Heart right ventricle (tissue), 16 donors: ENCODE measurements around the gene ADAMTSL3. TPM values are rescaled to one million over a fixed set of nuclear protein-coding genes. Genes with fewer than 3 reads are reported as not detected.

Experiments
- ATAC-seq, 8 donors: fragments of 200-7000 bp; cut with Tn5 transposase; one replicate each; pipeline ENCODE4 v1.9.1; 2020; ENCODE audit warnings: mild to moderate bottlenecking in 8 of 8, moderate library complexity in 8 of 8, moderate number of reproducible peaks in 1 of 8
- DNase-seq, 2 donors: peaks; one replicate each; pipeline ENCODE4 v3.0.0-alpha.2; 2020
- H3K27ac ChIP-seq, 10 donors: fragments of 200-600 bp; sonication (generic) in 2 of 10; one replicate each; pipeline versions ENCODE4 v1.5.0 to v1.8.0; 2020 to 2022; ENCODE audit warnings: mild to moderate bottlenecking in 3 of 10
- H3K27me3 ChIP-seq, 7 donors: fragments of 200-600 bp; one replicate each; pipeline ENCODE4 v1.8.0; 2021 to 2022; ENCODE audit warnings: mild to moderate bottlenecking in 2 of 7
- H3K36me3 ChIP-seq, 9 donors: fragments of 200-600 bp; sonication (generic) in 1 of 9; one replicate each; pipeline versions ENCODE4 v1.5.0 to v1.8.0; 2020 to 2022; ENCODE audit warnings: mild to moderate bottlenecking in 2 of 9
- H3K4me1 ChIP-seq, 9 donors: fragments of 200-600 bp; sonication (generic) in 1 of 9; one replicate each; pipeline versions ENCODE4 v1.5.0 to v1.8.0; 2020 to 2022; ENCODE audit warnings: mild to moderate bottlenecking in 4 of 9
- H3K4me3 ChIP-seq, 10 donors: fragments of 200-600 bp; sonication (generic) in 2 of 10; one replicate each; pipeline versions ENCODE4 v1.5.0 to v1.8.0; 2020 to 2022; ENCODE audit warnings: mild to moderate bottlenecking in 7 of 10, moderate library complexity in 2 of 10
- H3K9me3 ChIP-seq, 11 donors: fragments of 200-600 bp in 10 of 11; sonication (generic) in 2 of 11; one replicate each; pipeline versions ENCODE4 v1.5.0 to v1.8.0; 2013 to 2022; ENCODE audit warnings: mild to moderate bottlenecking in 2 of 11, control low read depth in 1 of 11, moderate library complexity in 1 of 11
- WGBS, 2 donors: extraction: QIAGEN DNeasy Blood & Tissue Kit; methylation state at CpG; one replicate each; pipeline ENCODE4 v1.1.7; 2013; ENCODE audit warnings: inconsistent platforms in 1 of 2; 5-methylcytosine and 5-hydroxymethylcytosine counted together
- intact Hi-C, 10 donors: fragments of 100-400 bp; cut with DNase I; formaldehyde crosslinking; loops; one replicate each; pipeline versions ENCODE4 v1.11.1 to v1.14.2; 2022
- polyA plus RNA-seq, 2 donors: library from polyadenylated mRNA; stranded (reverse); fragments of 200-250 nt; gene quantifications; one replicate each; pipeline ENCODE4 v1.2.3, GENCODE V29; 2013
- total RNA-seq, 10 donors: library from RNA; stranded (reverse); fragmentation: NEBNext Ultra II Directional in 3 of 10; extraction: Animal tissue kit (Norgen Biotek cat#: 25700) in 3 of 10; gene quantifications; one replicate each; pipeline versions ENCODE4 v1.2.1 to v1.2.4, GENCODE V29; 2021 to 2023
- TF ChIP-seq, protein P1 (sequence below), 9 donors: fragments of 200-600 bp; sonication (generic) in 2 of 9; IDR thresholded peaks; one replicate each; pipeline versions ENCODE4 v1.5.0 to v1.8.0; 2021 to 2022; ENCODE audit warnings: antibody characterized with exemption in 9 of 9, mild to moderate bottlenecking in 5 of 9, moderate library complexity in 1 of 9
- donor health status: Arrhythmogenic right ventricular cardiomyopathy.
- donor health status: ischemic (EF 13 %, LVEDD 7.1; RV severe dilation, severe dysfunction).
- donor health status: healthy with polysubstance abuse.
- donor health status: DM: no; HTN: yes; CAD: no.
- donor health status: DM: no; HTN: no; CAD: no.
- donor health status: ischemic (EF 25% LVEDD 6.9; RV normal size, moderate dysfunction).
- donor health status: ischemic (EF 25% LVEDD 5.7; RV mildly dilated, moderate dysfunction).
- donor health status: healthy.
- donor health status: DM: yes; HTN: yes; CAD: no.
- donor health status: Ischemic cardiomyopathy.
- donor health status: ischemic (EF 35%, LVEDD 5.7; RV mildly dilated, moderate dysfunction).
- donor health status: nonischemic (EF 11% LVEDD 7.7; RV severe dilation, severe dysfunction).
- donor health status: DM: yes; HTN: yes; CAD: no.
- donor health status: PGD.
- donor health status: ischemic (EF 29% LVEDD 5.4; RV normal size, mild dysfunction).
- donor health status: nonischemic (EF 23%, LVEDD 6.1; RV moderate dilation, normal function).

The ADAMTSL3 gene
- total and polyA plus RNA-seq, 12 donors = 1.6 to 15.4 (median 11.0) TPM

GRCh38 chr15:83905556-83906273, 251.8 kb downstream of the ADAMTSL3 start:
- Histone ChIP-seq H3K27ac (no peak overlapping the region), H3K4me3 (no peak overlapping the region), H3K27me3 (no peaks in the 10 kb centered on the region), H3K36me3 (peaks cover 0 to 19% (median 0%) of the 10 kb centered on the region in 9 donors), H3K4me1 (peaks cover 0 to 13% (median 7%) of the 10 kb centered on the region in 9 donors), H3K9me3 (peaks cover 0 to 12% (median 0%) of the 10 kb centered on the region in 11 donors)
- TF ChIP-seq, protein P1, sequence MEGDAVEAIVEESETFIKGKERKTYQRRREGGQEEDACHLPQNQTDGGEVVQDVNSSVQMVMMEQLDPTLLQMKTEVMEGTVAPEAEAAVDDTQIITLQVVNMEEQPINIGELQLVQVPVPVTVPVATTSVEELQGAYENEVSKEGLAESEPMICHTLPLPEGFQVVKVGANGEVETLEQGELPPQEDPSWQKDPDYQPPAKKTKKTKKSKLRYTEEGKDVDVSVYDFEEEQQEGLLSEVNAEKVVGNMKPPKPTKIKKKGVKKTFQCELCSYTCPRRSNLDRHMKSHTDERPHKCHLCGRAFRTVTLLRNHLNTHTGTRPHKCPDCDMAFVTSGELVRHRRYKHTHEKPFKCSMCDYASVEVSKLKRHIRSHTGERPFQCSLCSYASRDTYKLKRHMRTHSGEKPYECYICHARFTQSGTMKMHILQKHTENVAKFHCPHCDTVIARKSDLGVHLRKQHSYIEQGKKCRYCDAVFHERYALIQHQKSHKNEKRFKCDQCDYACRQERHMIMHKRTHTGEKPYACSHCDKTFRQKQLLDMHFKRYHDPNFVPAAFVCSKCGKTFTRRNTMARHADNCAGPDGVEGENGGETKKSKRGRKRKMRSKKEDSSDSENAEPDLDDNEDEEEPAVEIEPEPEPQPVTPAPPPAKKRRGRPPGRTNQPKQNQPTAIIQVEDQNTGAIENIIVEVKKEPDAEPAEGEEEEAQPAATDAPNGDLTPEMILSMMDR (IDR thresholded peaks at IDR 0.05) = no peak
- intact Hi-C loops = no loop called here
- DNase-seq (no peak), ATAC-seq (no peak)
- 85 to 87% methylated on average over 5 of the region's 5 CpGs for WGBS, 2 donors

DNA sequence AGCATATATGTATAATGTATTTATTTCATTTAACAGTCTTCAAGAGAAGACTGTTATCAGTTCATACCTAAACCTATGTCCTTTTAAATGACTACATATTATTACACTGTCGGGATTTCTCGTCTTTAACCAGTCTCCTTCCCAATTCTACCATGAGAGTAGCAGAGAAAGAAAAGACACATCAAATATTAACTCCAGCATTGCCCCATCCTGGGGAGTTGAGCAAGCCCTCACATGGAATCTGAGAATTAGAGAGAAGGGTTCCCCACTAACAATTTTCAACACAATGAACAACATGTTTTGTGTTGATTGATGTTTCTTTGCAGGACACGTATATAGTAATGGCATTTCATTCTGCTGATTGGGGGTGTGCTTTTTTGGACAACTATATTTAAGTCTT, 257.4 kb downstream of the ADAMTSL3 start:
- no peak for ATAC-seq
- WGBS, 2 donors = 64 to 73% methylated on average over 3 of the region's 3 CpGs
- Histone ChIP-seq H3K4me3 (no peak overlapping the region), H3K36me3 (peaks cover 0 to 36% (median 0%) of the 10 kb centered on the region in 9 donors), H3K9me3 (peaks cover 0 to 12% (median 0%) of the 10 kb centered on the region in 11 donors), H3K4me1 (no peaks in the 10 kb centered on the region), H3K27me3 (no peaks in the 10 kb centered on the region), H3K27ac (no peak overlapping the region)
- intact Hi-C loops = no loop called here
- DNase-seq = no peak
- TF ChIP-seq, protein P1 (IDR thresholded peaks at IDR 0.05) = no peak

GRCh38 chr15:83912343-83912742, 258.4 kb downstream of the ADAMTSL3 start:
- intact Hi-C loops = no loop called here
- no peak overlapping the region for H3K4me3 ChIP-seq
- H3K27ac ChIP-seq = no peak overlapping the region
- H3K36me3 ChIP-seq = peaks cover 0 to 36% (median 0%) of the 10 kb centered on the region in 9 donors
- H3K4me1 ChIP-seq = no peaks in the 10 kb centered on the region
- no peaks in the 10 kb centered on the region for H3K27me3 ChIP-seq
- WGBS, 2 donors = 88 to 93% methylated on average over 2 of the region's 2 CpGs
- no peak for DNase-seq
- ATAC-seq = no peak
- TF ChIP-seq, protein P1 (IDR thresholded peaks at IDR 0.05) = no peak
- peaks cover 0 to 12% (median 0%) of the 10 kb centered on the region in 11 donors for H3K9me3 ChIP-seq

GRCh38 chr15:83913034-83913632, 259.2 kb downstream of the ADAMTSL3 start:
- intact Hi-C loops = no loop called here
- WGBS, 2 donors = 84 to 89% methylated on average over 14 of the region's 14 CpGs
- TF ChIP-seq, protein P1 (IDR thresholded peaks at IDR 0.05) = no peak
- H3K9me3 ChIP-seq = peaks cover 0 to 12% (median 0%) of the 10 kb centered on the region in 11 donors
- H3K4me3 ChIP-seq = no peak overlapping the region
- H3K4me1 ChIP-seq = no peaks in the 10 kb centered on the region
- H3K27me3 ChIP-seq = no peaks in the 10 kb centered on the region
- no peak for ATAC-seq
- H3K27ac ChIP-seq = no peak overlapping the region
- no peak for DNase-seq
- peaks cover 0 to 36% (median 0%) of the 10 kb centered on the region in 9 donors for H3K36me3 ChIP-seq
